GM18907 (cell line): ENCODE results near the gene EIF2AK3.
"Not testable (repeated sequence)": the region's sequence is repeated elsewhere in the genome, so short reads cannot be mapped to it uniquely, and the experiment has no call there.

Source experiments
- ATAC-seq: cut with Tn5 transposase; IDR thresholded peaks from one replicate; pipeline ENCODE4 v1.9.1; 2021; ENCODE audit warnings: mild to moderate bottlenecking, moderate library complexity; ENCODE audit not compliant: unreplicated experiment

Gene EIF2AK3

DNA sequence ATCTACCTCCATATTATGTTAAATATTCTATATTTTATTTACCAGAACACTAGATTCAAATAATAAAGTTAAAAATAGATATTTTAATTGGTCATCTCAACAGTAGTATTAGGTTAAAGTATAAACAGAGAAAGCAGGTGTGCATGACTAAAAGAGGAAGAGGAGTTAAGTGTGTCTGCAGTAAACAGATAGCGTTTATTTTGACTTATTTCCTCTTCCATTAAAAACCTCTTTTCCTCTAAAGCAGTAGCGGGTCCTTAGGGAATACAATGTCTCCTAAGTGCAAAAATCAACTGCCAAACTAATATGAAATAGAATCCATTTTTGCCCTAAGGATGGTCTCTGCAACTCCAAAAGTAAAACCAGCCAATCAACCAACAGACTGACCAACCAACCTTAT lies 27.7 kb downstream of the EIF2AK3 start:
- peak; percentile 13 for ATAC-seq

GRCh38 chr2:88597168-88597567 lies 30.1 kb downstream of the EIF2AK3 start:
- ATAC-seq = no peak

GRCh38 chr2:88596141-88596830 lies 31.0 kb downstream of the EIF2AK3 start:
- ATAC-seq = no peak

GRCh38 chr2:88591698-88592097 lies 35.6 kb downstream of the EIF2AK3 start:
- no peak for ATAC-seq

DNA sequence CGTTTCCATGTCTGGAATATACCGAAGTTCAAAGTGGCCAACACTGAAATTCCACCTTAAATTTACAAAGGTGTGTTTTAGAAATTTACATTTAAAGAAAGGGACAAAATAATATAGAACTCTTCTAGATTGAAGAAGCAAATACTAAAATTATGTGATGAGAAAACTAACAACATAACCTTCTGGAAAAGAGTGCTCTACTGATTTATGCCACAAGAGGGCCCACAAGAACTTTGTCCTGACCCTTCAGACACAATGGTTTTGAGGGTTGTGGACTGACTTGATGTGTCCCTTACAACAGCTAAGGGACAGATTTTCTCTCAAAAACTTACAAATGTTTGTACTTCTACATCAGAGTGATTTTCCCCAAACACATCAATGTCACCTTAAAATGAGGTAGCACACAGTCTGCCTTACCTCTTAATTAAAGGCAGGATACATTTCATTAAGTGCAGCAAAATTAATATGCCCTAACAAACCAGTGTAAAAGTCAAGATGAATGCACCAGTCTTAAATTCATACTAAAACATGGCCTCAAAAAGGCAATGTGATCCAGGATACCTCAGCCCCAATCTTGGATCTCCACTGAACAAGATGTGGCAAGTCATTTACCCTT lies 36.2 kb downstream of the EIF2AK3 start:
- peak; percentile 81 for ATAC-seq

GRCh38 chr2:88585969-88586368 lies 41.3 kb downstream of the EIF2AK3 start:
- no peak for ATAC-seq

GRCh38 chr2:88582030-88582429 lies 45.2 kb downstream of the EIF2AK3 start:
- ATAC-seq = no peak

- ATAC-seq = no peak
Measured at GRCh38 chr2:88580088-88580487, 47.2 kb downstream of the EIF2AK3 start.

- ATAC-seq = no peak
Measured at GRCh38 chr2:88575630-88576029, 51.6 kb downstream of the EIF2AK3 start.

GRCh38 chr2:88575051-88575450 lies 52.2 kb downstream of the EIF2AK3 start:
- no peak for ATAC-seq

GRCh38 chr2:88574445-88574844 lies 52.8 kb downstream of the EIF2AK3 start:
- peak; percentile 68 for ATAC-seq

DNA sequence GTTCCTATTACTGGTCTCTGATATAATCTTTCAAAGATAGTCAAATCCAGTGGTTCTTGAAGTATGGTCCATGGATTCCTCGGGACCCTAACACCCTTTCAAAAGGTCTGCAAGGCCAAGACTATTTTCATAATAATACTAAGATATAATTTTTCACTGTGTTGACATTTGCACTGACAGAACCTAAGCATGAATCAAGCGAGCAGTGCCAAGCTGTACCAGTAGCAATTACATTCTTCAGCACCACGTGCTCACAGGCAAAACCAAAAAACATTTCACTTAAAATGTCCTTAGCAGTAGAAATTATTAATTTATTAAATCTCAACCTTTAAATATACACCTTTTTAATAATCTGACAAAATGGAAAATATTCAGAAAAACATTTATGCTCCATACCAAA lies 59.1 kb downstream of the EIF2AK3 start:
- ATAC-seq = no peak

DNA sequence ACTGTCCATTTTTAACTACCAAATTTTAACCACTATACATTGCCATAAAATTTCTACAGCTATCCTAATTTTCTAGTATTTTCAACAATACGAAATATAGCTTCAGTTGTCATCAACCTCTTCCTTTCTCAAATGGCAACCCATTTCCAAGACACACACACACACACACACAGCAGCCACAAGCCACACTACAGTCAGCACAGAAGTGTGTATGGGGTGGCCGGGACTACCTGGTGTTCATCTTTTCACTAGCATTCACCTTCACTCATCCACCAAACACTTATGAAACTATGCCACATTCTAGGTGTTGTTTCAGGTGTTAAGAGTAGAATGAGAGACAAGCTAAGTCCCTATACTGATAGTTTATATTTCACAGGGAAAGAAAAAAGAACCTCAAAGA lies 62.9 kb downstream of the EIF2AK3 start:
- ATAC-seq = no peak

GRCh38 chr2:88563129-88563528 lies 64.1 kb downstream of the EIF2AK3 start:
- no peak for ATAC-seq

DNA sequence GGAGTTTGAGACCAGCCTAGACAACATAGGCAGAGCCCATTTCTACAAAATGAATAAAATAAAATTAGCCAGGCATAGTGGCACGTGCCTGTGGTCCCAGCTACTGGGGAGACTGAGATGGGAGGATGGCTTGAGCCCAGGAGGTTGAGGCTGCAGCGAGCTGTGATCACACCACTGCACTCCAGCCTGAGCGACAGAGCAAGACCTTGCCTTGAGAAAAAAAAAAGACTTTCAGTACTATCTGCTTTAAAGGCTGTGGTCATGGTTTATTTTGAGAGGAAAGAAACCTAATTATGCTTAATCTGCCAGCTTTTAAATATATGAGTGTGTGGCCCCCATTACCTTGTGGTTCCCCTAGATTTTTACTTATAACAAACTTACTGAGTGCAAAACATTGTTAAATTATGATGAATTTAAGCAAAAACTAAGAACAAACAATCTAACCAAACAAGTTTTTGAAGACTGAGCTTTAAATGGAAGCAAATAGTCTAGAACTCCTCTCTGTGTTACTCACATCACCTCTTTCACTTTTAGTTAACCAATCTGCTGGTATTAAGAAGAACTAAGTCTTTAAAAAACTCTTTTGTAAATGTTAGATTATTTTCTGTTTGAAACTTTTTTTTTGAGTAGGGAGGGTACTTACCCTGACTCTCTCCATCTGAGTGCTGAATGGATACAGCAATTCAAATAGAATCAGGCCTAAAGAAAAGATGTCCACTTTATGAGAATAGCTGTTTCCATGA lies 65.4 kb downstream of the EIF2AK3 start:
- ATAC-seq = peak; percentile 65

- no peak for ATAC-seq
Measured at GRCh38 chr2:88560619-88561307, 66.5 kb downstream of the EIF2AK3 start.

DNA sequence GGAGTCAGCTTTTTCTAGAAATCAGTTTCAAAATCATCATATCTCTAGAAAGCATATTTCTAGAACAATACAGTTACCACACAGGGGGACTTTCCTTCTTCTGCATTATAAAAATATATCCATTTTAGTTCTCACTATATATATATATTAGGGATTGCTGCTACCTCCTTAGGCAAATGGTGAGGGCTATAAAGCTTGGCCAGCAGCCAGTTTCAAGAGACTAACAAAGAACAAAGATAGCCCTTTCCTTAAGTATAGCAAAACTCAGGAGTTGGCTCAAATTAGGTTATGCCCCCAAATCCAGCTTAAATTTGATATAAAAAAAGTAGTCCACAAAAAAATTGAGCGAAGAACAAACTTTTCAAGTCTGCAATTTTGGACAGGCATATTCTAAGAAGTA lies 70.0 kb downstream of the EIF2AK3 start:
- ATAC-seq = no peak

GRCh38 chr2:88556026-88556425 lies 71.2 kb downstream of the EIF2AK3 start:
- no peak for ATAC-seq

DNA sequence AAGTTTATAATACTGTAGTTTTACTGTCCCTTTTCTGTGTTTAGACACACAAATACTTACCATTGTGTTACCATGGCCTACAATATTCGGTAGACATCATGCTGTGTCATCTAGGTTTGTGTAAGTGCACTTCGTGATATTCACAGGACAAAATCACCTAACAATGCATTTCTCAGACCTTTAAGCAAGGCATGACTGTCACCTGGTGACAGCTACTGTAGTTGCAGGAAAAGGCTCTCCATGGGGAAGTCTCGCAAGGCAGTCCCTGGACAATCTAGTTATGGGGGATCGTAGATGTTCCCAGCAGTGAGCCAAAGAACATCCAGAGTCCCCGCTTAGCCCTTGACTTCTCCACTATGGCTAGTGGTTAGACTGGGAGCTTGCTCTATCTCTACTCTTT lies 73.1 kb downstream of the EIF2AK3 start:
- ATAC-seq = no peak

DNA sequence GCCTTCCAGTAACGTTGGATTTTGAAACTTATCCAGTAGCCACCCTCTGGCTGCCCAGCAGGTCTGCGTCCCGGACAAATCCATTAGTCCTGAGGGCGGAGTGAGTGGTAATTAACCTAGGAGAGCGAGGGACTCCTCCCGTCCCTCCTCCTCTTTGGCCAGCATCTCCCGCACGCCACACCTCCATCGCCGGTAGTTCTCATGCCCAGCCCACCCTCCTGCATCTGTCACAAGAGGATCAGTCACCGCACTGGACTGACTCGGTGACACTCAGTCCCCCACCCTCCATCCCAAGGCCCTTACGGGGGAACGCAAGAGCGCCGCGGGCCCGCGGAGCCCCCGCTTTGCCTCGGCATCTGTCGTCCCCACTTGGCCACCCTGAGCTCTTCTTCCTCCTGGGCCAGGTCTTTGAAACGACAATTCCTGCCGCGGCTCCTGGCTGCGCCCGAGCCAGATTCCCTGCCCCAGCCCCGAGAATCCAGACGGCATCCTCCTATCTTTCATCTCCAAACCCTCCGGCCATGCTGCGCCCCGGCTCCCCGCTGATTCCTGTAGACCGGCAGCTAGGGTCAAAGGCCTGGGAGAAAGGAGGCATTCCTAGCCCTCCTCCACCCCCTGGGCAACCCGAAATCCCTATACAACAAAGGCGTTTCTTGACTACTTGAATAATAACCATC lies 77.5 kb downstream of the EIF2AK3 start:
- no peak for ATAC-seq

DNA sequence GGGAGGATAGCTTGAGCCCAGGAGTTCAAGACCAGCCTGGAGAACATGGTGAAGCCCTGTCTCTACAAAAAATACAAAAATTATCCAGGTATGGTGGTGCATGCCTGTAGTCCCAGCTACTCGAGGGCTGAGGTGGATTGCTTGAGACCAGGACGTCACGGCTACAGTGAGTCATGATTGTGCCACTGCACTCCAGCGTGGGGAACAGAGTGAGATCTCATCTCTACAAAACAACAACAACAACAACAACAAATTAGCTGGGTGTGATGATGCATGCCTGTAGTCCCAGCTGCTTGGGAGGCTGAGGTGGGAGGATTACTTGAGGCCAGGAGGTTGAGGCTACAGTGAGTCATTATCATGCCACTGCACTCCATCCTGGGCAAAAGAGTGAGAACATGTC lies 81.0 kb downstream of the EIF2AK3 start:
- ATAC-seq = not testable (repeated sequence)
